ENCODE results near the gene EPB41.

The EPB41 gene

DNA sequence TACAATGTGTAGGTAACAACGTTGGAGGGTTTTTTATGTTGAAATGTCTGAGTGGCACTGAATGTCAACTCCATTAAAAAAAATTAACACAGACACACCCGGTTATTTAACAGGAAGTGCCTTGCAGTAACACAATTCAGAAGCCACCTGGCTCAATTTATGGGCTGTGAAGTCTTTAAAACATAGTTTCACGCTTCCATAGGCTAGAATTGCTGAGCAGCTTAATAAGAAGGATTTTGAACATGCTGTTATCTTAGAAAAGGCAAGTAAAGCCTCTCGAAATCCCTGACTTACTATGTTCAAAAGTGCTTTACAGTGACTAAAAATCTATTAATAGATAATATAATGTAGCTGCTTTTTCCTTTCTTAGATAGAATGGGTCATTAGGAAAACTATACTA is 247.7 kb downstream of the EPB41 start:
- in situ Hi-C loops (cut with MboI; ENCODE audit: low sequenced_read_pairs), result no loop called here

DNA sequence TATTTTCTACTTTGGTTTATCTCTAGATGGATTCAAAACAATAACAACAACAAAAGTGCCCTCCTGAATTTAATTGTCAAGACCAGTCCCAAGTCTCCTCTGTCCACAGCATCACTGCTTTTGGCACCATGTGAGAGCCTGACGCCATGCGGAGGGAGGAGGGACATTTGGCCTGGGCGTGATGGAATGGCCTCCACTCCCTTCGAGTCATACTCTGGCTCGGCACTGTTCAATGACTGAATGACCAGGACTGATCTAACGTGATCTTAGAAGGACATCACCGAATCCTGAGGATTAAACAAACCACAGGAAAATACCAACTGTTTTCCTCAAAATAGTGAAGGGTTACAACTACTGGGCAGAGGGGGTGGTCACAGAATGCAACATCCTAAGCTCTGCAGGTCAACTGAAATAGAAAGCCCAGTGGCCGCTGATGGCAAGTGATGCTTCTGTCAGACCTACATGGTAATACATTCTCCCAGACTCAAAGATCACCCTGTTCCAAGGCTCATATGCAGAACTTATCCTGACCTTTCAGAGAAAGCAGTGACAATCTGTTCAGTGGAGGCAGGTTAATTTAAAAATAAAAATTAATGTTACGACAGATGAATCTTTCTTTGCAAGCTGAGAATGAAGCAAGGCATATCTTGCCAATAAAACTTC is 248.2 kb downstream of the EPB41 start:
- in situ Hi-C loops (cut with MboI; ENCODE audit: low sequenced_read_pairs), result no loop called here

DNA sequence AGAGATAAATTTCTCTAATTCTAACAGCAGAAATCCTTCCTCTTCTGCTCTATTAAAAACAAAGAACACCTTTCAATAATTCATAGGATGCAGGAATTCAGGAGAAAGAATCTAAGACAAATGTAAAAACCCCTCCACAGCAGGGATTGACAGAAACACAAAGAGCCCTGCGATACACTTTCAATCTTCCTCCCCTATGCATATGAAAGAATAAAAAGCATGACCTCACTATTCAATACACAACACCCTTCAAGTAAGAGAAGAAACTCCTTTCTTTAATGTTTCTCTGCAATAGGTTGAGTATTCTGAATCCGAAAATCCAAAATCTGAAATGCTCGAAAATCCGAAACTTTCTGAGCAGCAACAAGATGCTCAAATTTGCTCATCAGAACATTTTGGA is 250.2 kb downstream of the EPB41 start:
- in situ Hi-C loops (cut with MboI; ENCODE audit: low sequenced_read_pairs), result no loop called here

DNA sequence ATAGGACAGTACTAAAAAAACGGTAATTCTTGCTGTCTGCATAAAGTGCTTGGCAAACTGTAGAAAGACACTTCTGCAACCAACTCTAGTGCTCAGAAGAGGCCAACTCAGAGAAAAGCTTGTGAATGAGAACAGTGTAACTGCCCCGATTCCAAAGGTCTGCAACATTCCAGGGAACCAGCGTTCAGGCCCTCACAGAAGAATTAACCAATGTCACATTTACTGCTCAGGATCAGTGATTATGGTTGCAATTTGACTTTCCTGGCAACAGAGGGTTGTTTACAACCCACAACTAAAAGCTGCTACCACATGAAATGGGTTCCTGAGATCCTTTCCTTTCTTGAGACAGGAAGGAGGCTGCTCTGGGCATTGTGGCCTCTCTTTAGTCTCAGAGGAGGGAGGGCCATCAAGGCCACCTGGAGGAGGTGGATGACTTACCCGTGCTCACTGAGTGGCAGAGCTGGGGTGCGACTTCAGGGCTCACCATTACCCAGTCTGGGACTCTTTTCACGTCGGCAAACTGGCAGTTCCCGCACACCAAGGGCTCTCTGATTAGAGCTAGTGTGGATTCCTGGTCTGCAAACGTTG is 252.0 kb downstream of the EPB41 start:
- in situ Hi-C loops (cut with MboI; ENCODE audit: low sequenced_read_pairs), result no loop called here

DNA sequence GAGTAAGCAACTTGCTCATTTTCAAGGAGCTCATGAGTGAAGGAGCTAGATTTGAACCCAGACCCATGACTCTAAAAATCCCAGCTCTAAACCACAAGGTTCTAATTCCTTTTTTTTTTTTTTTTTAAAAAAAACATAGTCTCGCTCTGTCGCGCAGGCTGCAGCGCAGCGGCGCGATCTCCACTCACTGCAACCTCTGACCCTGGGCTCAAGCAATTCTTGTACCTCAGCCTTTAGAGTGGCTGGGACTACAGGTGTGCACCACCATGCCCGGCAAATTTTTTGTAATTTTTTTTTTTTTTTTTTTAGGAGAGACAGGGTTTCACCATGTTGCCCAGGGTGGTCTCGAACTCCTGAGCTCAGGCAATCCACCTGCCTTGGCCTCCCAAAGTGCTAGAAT is 253.5 kb downstream of the EPB41 start:
- in situ Hi-C loops (cut with MboI; ENCODE audit: low sequenced_read_pairs), result no loop called here
